OCI-LY3 (cell line): ENCODE measurements around the gene ZNF275.

Experiments used
- EZH2phosphoT487 ChIP-seq: fragments of 200-600 bp; shearing (Covaris generic); IDR thresholded peaks from 2 replicates; pipeline ENCODE4 v1.6.1; 2018; ENCODE audit warnings: antibody characterized with exemption, mixed run types, low read depth
- TF ChIP-seq, protein P1 (sequence below): fragments of 200-600, 300-600 bp; sonication (generic); IDR thresholded peaks from 2 replicates; pipeline ENCODE4 v1.5.1; 2014; ENCODE audit warnings: antibody characterized with exemption, low read length, low read depth

DNA sequence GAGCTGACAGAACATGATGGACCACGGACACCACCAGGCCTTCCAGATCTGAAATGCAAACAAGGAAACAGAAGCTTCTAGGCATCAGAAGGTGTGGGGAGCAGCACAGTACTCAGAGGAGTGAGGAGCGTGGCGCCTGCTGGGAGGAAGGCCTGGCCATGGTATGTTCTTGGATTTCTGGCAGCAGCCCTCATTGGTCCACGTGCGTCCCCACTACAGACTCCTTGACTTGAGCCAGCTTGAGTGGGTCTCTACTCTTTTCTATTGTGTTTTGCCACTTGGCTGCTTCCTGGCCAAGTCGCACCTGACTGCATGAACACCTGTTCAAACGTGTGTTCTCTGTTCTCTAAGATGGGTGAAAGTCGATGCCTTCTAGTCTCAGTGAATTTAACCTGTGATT is 18.0 kb downstream of the ZNF275 start:
- TF ChIP-seq, protein P1, sequence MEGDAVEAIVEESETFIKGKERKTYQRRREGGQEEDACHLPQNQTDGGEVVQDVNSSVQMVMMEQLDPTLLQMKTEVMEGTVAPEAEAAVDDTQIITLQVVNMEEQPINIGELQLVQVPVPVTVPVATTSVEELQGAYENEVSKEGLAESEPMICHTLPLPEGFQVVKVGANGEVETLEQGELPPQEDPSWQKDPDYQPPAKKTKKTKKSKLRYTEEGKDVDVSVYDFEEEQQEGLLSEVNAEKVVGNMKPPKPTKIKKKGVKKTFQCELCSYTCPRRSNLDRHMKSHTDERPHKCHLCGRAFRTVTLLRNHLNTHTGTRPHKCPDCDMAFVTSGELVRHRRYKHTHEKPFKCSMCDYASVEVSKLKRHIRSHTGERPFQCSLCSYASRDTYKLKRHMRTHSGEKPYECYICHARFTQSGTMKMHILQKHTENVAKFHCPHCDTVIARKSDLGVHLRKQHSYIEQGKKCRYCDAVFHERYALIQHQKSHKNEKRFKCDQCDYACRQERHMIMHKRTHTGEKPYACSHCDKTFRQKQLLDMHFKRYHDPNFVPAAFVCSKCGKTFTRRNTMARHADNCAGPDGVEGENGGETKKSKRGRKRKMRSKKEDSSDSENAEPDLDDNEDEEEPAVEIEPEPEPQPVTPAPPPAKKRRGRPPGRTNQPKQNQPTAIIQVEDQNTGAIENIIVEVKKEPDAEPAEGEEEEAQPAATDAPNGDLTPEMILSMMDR, result no peak
- TF ChIP-seq EZH2phosphoT487, result no peak
